Activated CD4-positive, alpha-beta T cell treated with anti-CD3 and anti-CD28 coated beads, Interleukin-2, amount 10 ng/mL, durations not matched to agents 24 days and 14 days (primary cell): ENCODE results near the gene CHIC2. TPM values are rescaled to one million over a fixed set of nuclear protein-coding genes. Genes with fewer than 3 reads are reported as not detected.

Experiments
- DNase-seq: peaks from one replicate; pipeline ENCODE4 v3.0.0; 2022
- H3K27ac Mint-ChIP-seq: one replicate; pipeline ENCODE4 v1.8.0; 2022; ENCODE audit warnings: mild to moderate bottlenecking, mixed read lengths
- H3K27me3 Mint-ChIP-seq: one replicate; pipeline ENCODE4 v1.8.0; 2022; ENCODE audit warnings: mixed read lengths
- H3K36me3 Mint-ChIP-seq: one replicate; pipeline ENCODE4 v1.8.0; 2022; ENCODE audit warnings: low read depth, mild to moderate bottlenecking, mixed read lengths
- H3K4me1 Mint-ChIP-seq: one replicate; pipeline ENCODE4 v1.8.0; 2021; ENCODE audit warnings: mixed read lengths
- H3K4me3 Mint-ChIP-seq: one replicate; pipeline ENCODE4 v1.8.0; 2022; ENCODE audit warnings: mild to moderate bottlenecking, moderate library complexity, mixed read lengths
- H3K9me3 Mint-ChIP-seq: one replicate; pipeline ENCODE4 v1.8.0; 2021; ENCODE audit warnings: mixed read lengths
- intact Hi-C: fragments of 100-400 bp; cut with micrococcal nuclease; formaldehyde crosslinking; loops from one replicate; pipeline ENCODE4 v1.15.1; 2023
- total RNA-seq: library from RNA; stranded (reverse); gene quantifications from 2 replicates; pipeline ENCODE4 v1.2.3, GENCODE V29; 2022

CHIC2 gene
- total RNA-seq, 1 donor from 2014 or later = 23.8 TPM

DNA sequence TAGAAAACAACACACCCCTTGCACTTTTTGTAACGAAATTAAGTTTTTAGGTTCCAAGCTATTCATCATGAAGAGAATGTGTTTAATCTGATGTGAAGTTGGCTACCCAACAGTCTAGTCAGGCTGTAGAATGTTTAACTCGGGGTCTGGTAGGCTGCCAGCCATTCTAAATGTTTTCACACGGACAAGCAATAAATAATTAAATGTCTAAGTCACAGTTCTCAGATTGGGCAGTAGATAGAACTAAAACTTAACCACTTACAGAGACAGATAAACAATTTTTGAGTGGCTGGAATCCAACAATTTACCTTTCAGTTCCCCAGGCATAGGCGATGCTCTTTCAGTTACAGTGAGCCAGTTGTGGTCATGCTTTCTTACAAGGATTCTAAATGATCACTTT, 66.5 kb downstream of the CHIC2 start:
- H3K27ac Mint-ChIP-seq = no peak overlapping the region
- intact Hi-C loops = loop anchor here (5.0 kb wide), 1 partner anchor 64 kb away; the partner anchor contains the start of gene CHIC2
- no peak for DNase-seq
- H3K4me3 Mint-ChIP-seq = no peak overlapping the region
- H3K27me3 Mint-ChIP-seq = no peaks in the 10 kb centered on the region
- no peaks in the 10 kb centered on the region for H3K4me1 Mint-ChIP-seq
- peaks cover 13% of the 10 kb centered on the region for H3K36me3 Mint-ChIP-seq
- H3K9me3 Mint-ChIP-seq = no peaks in the 10 kb centered on the region

DNA sequence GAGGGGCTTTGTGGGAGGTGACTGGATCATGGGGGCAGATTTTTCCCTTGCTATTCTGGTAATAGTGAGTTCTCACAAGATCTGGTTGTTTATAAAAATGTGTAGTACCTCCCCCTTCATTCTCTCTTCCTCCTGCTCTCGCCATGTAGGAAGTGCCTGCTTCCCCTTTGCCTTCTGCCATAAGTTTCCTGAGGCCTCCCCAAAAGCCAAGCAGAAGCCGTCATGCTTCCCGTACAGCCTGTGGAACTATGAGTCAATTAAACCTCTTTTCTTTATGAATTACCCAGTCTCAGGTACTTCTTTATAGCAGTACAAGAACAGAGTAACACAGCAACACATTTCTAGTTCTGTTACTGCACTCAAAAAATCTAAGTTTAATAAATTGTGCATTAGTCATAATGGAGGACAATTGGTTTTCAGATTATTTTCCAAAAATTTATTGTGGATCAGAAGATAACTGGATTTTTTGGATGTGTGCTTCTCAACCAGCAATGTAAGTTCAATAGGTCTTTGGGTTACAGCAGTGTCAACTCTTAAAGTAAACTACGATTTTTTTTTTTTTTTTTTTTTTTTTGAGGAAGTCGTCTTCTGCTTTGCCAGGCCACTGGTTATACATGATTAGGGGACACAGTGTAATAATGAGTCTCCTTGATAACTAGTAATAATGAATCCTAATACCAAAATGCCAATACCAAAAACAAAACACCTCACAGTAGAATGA, 69.9 kb downstream of the CHIC2 start:
- intact Hi-C loops = loop anchor here (5.0 kb wide), 1 partner anchor 68 kb away; the partner anchor contains the start of gene CHIC2
- Mint-ChIP-seq H3K4me3 (no peak overlapping the region), H3K9me3 (no peaks in the 10 kb centered on the region), H3K27ac (no peak overlapping the region), H3K4me1 (no peaks in the 10 kb centered on the region), H3K27me3 (no peaks in the 10 kb centered on the region), H3K36me3 (peaks cover 2% of the 10 kb centered on the region)
- DNase-seq = no peak

DNA sequence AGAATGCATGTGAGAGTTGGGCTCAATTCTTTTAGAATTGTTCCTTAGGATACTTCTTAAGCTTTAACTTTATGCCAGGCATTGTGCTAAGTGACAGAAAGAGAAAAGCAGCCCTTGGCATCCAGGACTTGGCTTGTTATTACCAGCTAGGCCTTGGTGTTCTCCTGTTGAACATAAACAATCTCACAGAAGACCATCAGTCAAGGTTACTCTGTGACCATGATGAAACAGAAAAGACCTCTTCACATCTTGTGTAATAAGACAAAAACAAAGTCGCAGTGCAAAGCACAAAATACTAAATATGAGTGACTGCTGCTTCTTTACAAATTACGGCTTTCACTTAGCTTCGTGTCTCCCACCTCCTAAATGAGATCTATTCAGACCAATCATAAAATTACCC, 71.6 kb downstream of the CHIC2 start:
- no peak overlapping the region for H3K27ac Mint-ChIP-seq
- no peaks in the 10 kb centered on the region for H3K27me3 Mint-ChIP-seq
- H3K4me1 Mint-ChIP-seq = no peaks in the 10 kb centered on the region
- intact Hi-C loops = no loop called here
- no peaks in the 10 kb centered on the region for H3K9me3 Mint-ChIP-seq
- no peaks in the 10 kb centered on the region for H3K36me3 Mint-ChIP-seq
- H3K4me3 Mint-ChIP-seq = no peak overlapping the region
- DNase-seq = no peak

DNA sequence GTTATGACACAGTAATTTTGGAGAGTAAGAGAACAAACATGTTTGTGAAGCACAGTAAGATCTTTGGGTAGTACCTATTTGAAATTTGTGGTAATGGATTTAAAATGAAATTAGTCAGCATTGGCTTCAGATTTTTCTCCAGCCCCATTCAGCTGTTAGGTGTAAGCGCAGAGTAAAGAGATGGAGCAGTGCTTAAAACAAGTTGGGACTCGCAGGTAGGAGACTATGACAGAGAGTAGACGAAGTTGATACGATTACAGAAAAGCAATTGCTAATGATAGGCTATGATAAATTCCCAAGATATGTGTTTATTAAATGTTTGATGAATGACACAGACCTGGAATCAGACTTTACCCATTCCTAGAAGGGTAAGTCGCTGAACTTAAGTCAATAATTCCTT, 72.6 kb downstream of the CHIC2 start:
- intact Hi-C loops = no loop called here
- Mint-ChIP-seq H3K36me3 (no peaks in the 10 kb centered on the region), H3K27ac (no peak overlapping the region), H3K4me3 (no peak overlapping the region), H3K27me3 (no peaks in the 10 kb centered on the region), H3K9me3 (no peaks in the 10 kb centered on the region), H3K4me1 (no peaks in the 10 kb centered on the region)
- no peak for DNase-seq

DNA sequence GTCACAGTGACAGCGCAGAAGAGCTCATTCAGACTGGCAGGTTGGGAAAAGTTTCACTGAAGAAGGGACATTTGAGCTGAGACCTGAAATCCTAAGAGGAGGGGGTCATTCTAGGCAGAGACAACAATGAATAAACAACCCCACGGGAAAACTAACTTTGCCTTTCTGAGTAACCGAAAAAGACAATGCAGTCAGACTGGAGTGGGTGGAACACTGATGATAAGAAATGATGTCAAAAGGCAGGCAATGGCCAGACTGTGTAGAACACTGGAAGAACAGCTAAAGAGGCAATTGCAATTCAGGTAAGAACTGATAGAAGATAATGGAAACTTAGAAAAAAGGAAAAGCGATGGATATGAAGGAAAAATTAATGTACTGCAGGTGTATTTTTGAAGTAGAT, 73.8 kb downstream of the CHIC2 start:
- H3K27me3 Mint-ChIP-seq = no peaks in the 10 kb centered on the region
- no peak overlapping the region for H3K27ac Mint-ChIP-seq
- H3K4me3 Mint-ChIP-seq = no peak overlapping the region
- H3K36me3 Mint-ChIP-seq = no peaks in the 10 kb centered on the region
- H3K4me1 Mint-ChIP-seq = no peaks in the 10 kb centered on the region
- no peaks in the 10 kb centered on the region for H3K9me3 Mint-ChIP-seq
- no peak for DNase-seq
- intact Hi-C loops = no loop called here

DNA sequence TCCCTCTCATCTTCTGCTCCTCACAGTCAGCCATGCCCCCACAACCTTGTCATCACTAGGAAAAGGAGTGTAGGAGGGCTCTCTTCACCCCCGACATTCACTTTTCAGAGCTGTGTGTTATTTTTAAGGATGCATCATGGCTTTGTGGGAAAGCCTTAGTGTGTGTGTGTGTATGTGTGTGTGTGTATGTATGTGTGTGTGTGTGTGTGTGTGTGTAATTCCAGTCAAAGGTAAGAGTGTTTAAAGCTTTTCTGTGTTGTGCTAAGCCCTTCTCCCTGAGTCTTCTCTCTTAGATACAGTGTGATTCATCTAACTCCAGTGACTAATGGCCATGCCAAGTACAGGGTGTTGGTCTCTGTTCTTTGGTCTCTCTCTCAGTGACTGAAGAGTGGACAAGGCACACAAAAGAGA, 76.6 kb downstream of the CHIC2 start:
- DNase-seq = no peak
- Mint-ChIP-seq H3K27ac (no peak overlapping the region), H3K36me3 (no peaks in the 10 kb centered on the region), H3K27me3 (peaks cover 3% of the 10 kb centered on the region), H3K4me1 (no peaks in the 10 kb centered on the region), H3K4me3 (no peak overlapping the region), H3K9me3 (no peaks in the 10 kb centered on the region)
- intact Hi-C loops = no loop called here

DNA sequence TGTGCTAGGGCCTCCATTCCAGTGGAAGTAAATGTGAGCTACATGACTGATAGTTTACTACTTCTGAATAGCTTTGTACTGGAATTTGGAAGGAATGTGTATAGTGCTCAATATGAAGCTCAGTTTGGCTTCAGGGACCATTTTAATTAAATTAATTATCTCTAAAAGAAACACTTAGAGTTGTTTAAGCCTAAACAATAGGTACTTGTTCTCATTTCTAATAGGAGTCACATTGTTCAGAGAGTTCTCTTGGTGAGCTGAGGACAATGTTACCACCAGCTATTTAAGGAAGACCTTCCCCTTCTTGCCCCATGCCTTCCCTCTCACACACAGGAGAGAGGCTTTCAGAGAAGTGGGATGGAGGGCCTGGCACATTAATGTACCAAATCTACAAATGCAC, 78.3 kb downstream of the CHIC2 start:
- no peak overlapping the region for H3K27ac Mint-ChIP-seq

DNA sequence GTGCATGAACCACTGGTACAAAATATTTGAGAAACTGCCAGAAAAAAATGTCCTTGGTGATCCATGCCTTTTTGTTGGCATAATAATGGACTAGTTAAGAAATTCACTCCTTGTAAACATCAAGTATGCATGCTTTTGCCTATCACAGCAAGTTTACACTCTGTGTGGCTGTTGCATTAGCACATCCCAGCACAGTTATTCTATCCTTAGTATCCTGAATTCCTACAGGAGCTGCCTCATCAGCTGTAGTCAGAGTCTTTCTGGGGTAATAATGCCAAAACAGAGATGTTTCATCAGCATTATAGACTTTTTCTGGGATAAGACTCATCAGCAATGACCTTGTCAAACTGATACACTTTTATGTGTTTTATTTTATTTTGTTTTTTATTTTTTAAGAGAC, 82.8 kb downstream of the CHIC2 start:
- Mint-ChIP-seq H3K36me3 (no peaks in the 10 kb centered on the region), H3K4me1 (no peaks in the 10 kb centered on the region), H3K4me3 (no peak overlapping the region), H3K9me3 (no peaks in the 10 kb centered on the region), H3K27ac (no peak overlapping the region), H3K27me3 (peaks cover 3% of the 10 kb centered on the region)
- intact Hi-C loops = no loop called here
- no peak for DNase-seq

More for the DNA sequence above, 78.3 kb downstream of the CHIC2 start:
- Mint-ChIP-seq H3K4me3 (no peak overlapping the region), H3K9me3 (no peaks in the 10 kb centered on the region), H3K27me3 (peaks cover 3% of the 10 kb centered on the region), H3K36me3 (no peaks in the 10 kb centered on the region), H3K4me1 (no peaks in the 10 kb centered on the region)
- intact Hi-C loops = no loop called here
- no peak for DNase-seq

DNA sequence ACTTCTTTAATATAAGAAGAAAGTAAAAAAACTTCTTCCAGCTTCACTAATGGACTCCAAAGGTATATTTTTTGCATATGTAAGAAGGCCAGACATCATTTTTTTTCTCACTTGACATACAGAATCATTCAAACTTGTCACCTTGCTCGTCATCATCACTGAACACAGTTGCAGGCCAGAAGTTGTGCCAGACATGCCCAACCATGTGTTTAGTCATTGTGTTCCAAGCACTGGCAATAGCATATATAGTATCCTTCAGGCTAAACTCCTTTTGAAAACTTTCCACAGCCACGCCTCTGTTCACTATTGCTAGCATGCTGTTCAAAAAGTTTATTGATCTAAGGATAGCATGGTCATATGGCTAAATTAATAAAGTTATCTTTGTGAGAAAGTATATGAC, 83.3 kb downstream of the CHIC2 start:
- Mint-ChIP-seq H3K4me1 (no peaks in the 10 kb centered on the region), H3K27me3 (peaks cover 3% of the 10 kb centered on the region), H3K36me3 (no peaks in the 10 kb centered on the region), H3K27ac (no peak overlapping the region), H3K4me3 (no peak overlapping the region), H3K9me3 (no peaks in the 10 kb centered on the region)
- intact Hi-C loops = no loop called here
- DNase-seq = no peak

DNA sequence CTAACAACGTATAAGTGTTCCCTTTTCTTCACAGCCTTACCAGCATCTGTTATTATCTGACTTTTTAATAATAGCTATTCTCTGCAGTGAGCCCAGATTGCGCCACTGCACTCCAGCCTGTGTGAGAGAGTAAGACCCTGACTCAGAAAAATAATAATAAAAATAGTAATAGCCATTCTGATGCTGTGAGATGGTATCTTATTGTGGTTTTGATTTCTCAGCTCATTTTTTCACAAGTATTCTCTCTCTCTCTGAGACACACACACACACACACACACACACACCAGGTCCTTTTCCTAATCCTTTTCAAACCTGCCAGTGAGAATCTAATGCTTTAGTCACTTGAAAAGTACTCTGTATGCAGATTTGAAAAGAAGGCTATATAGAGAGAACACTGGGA, 89.8 kb downstream of the CHIC2 start:
- intact Hi-C loops = no loop called here
- Mint-ChIP-seq H3K4me1 (no peaks in the 10 kb centered on the region), H3K27me3 (peaks cover 2% of the 10 kb centered on the region), H3K4me3 (no peak overlapping the region), H3K9me3 (peaks cover 4% of the 10 kb centered on the region), H3K27ac (no peak overlapping the region), H3K36me3 (no peaks in the 10 kb centered on the region)
- DNase-seq = no peak

DNA sequence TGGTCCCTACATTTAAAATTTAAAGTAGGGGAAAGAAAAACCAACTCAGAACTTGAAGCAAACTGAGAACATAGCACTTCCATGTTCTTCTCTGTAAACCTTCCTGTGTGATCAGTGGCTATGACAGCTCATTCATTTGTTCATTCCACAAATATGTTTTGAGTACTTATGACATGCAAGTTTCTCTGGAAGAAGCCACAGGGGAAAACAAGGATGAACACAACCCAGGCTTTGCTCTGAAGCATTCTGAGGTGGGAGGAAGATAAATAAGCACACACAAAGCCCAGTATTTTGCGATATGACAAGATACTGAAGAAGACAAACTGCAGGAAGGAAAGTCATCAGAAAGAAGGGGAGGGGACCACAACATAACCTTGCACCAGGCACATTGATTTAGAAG, 96.4 kb downstream of the CHIC2 start:
- intact Hi-C loops = no loop called here
- H3K9me3 Mint-ChIP-seq = peaks cover 4% of the 10 kb centered on the region
- no peak overlapping the region for H3K27ac Mint-ChIP-seq
- no peak for DNase-seq
- H3K27me3 Mint-ChIP-seq = peaks cover 2% of the 10 kb centered on the region
- H3K36me3 Mint-ChIP-seq = no peaks in the 10 kb centered on the region
- no peak overlapping the region for H3K4me3 Mint-ChIP-seq
- H3K4me1 Mint-ChIP-seq = no peaks in the 10 kb centered on the region

DNA sequence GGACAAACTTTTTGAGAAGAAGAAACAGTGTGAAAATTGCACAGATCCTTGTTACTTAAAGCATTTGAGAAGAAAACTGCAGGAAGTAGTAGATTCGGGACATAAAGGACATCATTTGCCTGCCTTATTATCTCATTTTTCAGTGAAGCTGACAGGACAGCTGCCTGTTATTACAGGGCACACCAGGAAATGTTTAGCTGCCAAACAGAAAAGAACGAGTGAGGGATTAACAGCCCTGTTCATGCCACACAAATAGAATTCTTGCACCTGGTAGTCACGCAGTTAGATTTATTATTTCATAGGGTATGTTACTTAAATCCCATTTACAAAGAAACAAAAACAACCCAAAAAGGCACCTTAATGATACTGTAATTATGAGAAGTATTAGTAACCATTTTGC, 100.6 kb downstream of the CHIC2 start:
- no peaks in the 10 kb centered on the region for H3K4me1 Mint-ChIP-seq
- intact Hi-C loops = no loop called here
- no peak overlapping the region for H3K27ac Mint-ChIP-seq
- H3K36me3 Mint-ChIP-seq = no peaks in the 10 kb centered on the region
- H3K27me3 Mint-ChIP-seq = no peaks in the 10 kb centered on the region
- no peak overlapping the region for H3K4me3 Mint-ChIP-seq
- DNase-seq = no peak
- no peaks in the 10 kb centered on the region for H3K9me3 Mint-ChIP-seq

DNA sequence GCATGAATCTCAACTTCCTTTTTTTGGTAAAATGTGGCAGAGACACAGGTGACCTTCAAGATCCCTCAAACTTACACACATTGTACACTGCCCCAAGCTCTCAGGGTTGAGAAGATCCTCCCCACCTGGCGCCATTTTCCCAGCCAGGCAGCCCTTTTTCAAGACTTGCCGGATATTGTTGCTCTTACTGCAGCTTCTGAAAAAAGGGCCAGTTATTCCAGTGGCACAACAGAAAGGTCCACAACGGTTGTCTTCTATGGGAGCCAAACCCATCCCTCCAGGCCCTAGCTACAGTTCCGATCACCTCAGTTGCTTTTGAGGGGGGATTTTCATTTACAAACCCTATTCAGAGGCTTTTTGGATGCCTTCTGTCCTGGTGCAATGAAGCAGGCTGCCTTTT, 101.1 kb downstream of the CHIC2 start:
- H3K9me3 Mint-ChIP-seq = no peaks in the 10 kb centered on the region
- H3K4me1 Mint-ChIP-seq = no peaks in the 10 kb centered on the region
- H3K36me3 Mint-ChIP-seq = no peaks in the 10 kb centered on the region
- DNase-seq = no peak
- no peak overlapping the region for H3K27ac Mint-ChIP-seq
- intact Hi-C loops = no loop called here
- no peaks in the 10 kb centered on the region for H3K27me3 Mint-ChIP-seq
- no peak overlapping the region for H3K4me3 Mint-ChIP-seq

DNA sequence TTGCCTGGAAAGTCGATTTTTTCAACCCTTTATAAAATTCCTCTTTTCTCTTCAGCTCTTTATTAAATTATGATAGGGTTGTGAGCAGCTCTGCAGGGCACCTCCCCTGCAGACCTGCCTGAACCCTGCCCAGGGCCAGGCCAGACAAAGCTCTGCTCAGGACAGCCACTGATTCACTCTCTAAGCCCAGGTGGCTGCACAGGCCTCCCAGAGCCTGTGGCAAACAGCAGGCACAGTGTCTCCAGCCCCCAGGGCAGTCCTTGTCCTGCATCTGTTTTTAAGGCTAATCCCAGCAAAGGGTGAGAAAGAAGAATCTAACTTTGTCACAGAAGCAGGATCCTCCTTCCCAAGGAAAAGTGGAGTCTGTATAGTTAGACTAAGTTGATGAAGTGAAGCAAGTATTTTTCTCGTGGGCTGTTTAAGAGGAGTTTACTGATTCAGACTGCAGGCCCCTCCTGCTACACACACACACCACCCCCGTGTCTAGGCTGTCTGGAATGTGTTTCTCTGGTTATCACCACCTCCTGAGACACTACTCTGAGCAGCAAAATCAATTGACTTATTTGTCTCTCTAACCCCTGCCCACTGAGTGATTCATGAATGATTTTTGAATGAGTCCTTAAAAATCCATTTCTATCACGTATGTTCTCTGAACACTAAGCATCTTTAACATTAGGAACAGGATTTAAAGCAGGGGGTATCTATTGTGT, 101.7 kb downstream of the CHIC2 start:
- Mint-ChIP-seq H3K4me1 (no peaks in the 10 kb centered on the region), H3K4me3 (no peak overlapping the region), H3K27ac (no peak overlapping the region), H3K9me3 (no peaks in the 10 kb centered on the region), H3K36me3 (no peaks in the 10 kb centered on the region), H3K27me3 (no peaks in the 10 kb centered on the region)
- no peak for DNase-seq
- intact Hi-C loops = no loop called here

DNA sequence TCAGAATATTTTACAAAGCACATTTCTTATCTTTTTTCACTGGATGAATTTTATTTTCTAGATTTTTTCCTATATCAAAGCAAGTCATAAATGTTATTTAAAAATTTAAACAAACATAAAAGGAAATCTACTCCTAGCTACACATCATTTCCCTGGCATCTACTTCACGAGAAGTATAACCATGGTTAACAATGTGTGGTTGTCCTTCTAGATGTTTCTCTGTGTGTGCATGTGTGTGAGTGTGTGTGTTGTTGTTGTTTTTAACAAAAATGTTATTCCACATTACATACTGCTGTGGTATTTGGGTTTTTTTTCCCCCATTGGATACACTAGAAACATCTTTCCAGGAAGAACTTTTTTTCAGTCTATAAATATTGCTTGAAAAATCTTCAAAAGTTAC, 103.1 kb downstream of the CHIC2 start:
- intact Hi-C loops = no loop called here
- Mint-ChIP-seq H3K27me3 (no peaks in the 10 kb centered on the region), H3K4me1 (no peaks in the 10 kb centered on the region)

More for the DNA sequence above, 103.1 kb downstream of the CHIC2 start:
- no peak overlapping the region for H3K27ac Mint-ChIP-seq
- no peak overlapping the region for H3K4me3 Mint-ChIP-seq
- H3K36me3 Mint-ChIP-seq = no peaks in the 10 kb centered on the region
- no peaks in the 10 kb centered on the region for H3K9me3 Mint-ChIP-seq
- no peak for DNase-seq
